ENCODE measurements around the gene CCDC97. TPM values are rescaled to one million over a fixed set of nuclear protein-coding genes. Genes with fewer than 3 reads are reported as not detected.
A peak's percentile ranks its signal among the peaks of the same experiment; 100 is the strongest.

CCDC97 gene
- polyA plus RNA-seq, 3 donors = 10.3 to 17.0 (median 15.3) TPM

GRCh38 chr19:41296433-41296871, 13.5 kb upstream of the CCDC97 start:
- WGBS, 3 donors = 75 to 83% (median 82%) methylated on average over 2 of the region's 2 CpGs

GRCh38 chr19:41297628-41298347, 12.2 kb upstream of the CCDC97 start:
- peak overlapping the region; percentile 84 for H3K27ac ChIP-seq (ENCODE audit: low read depth, low read length)
- WGBS, 3 donors = 64 to 70% (median 67%) methylated on average over 7 of the region's 7 CpGs

More at GRCh38 chr19:41296433-41296871, 13.5 kb upstream of the CCDC97 start:
- H3K27ac ChIP-seq (ENCODE audit: low read depth, low read length) = no peak overlapping the region

- peak overlapping the region; percentile 40 for H3K27ac ChIP-seq (ENCODE audit: low read depth, low read length)
- 25 to 52% (median 30%) methylated on average over 4 of the region's 4 CpGs for WGBS, 3 donors
These were observed 11.5 kb upstream of the CCDC97 start for GRCh38 chr19:41298348-41298964.

- 38 to 77% (median 42%) methylated on average over 10 of the region's 10 CpGs for WGBS, 3 donors
- H3K27ac ChIP-seq (ENCODE audit: low read depth, low read length) = no peak overlapping the region
These were observed 10.8 kb upstream of the CCDC97 start for GRCh38 chr19:41299046-41299754.

- 31 to 49% (median 39%) methylated on average over 4 of the region's 4 CpGs for WGBS, 3 donors
- no peak overlapping the region for H3K27ac ChIP-seq (ENCODE audit: low read depth, low read length)
These were observed 10.2 kb upstream of the CCDC97 start for GRCh38 chr19:41299755-41300089.

- no peak overlapping the region for H3K27ac ChIP-seq (ENCODE audit: low read depth, low read length)
- WGBS, 3 donors = 56 to 89% (median 68%) methylated on average over 6 of the region's 6 CpGs
These were observed 9.4 kb upstream of the CCDC97 start for GRCh38 chr19:41300555-41300954.

- H3K27ac ChIP-seq (ENCODE audit: low read depth, low read length) = no peak overlapping the region
- 56 to 77% (median 57%) methylated on average over 19 to 21 of the region's 21 CpGs for WGBS, 3 donors
These were observed 7.2 kb upstream of the CCDC97 start for GRCh38 chr19:41302624-41303351.

GRCh38 chr19:41303954-41304353, 6.0 kb upstream of the CCDC97 start:
- WGBS, 3 donors = 90 to 95% (median 91%) methylated on average over 14 of the region's 14 CpGs
- no peak overlapping the region for H3K27ac ChIP-seq (ENCODE audit: low read depth, low read length)

GRCh38 chr19:41304706-41305483, 5.1 kb upstream of the CCDC97 start:
- 64 to 73% (median 66%) methylated on average over 4 of the region's 4 CpGs for WGBS, 3 donors

GRCh38 chr19:41305927-41306793, 3.8 kb upstream of the CCDC97 start:
- no peak overlapping the region for H3K27ac ChIP-seq (ENCODE audit: low read depth, low read length)
- WGBS, 3 donors = 68 to 71% (median 70%) methylated on average over 12 to 13 of the region's 13 CpGs

More at GRCh38 chr19:41304706-41305483, 5.1 kb upstream of the CCDC97 start:
- H3K27ac ChIP-seq (ENCODE audit: low read depth, low read length) = no peak overlapping the region

GRCh38 chr19:41307090-41307875, 2.7 kb upstream of the CCDC97 start:
- WGBS, 3 donors = 41 to 69% (median 42%) methylated on average over 8 of the region's 8 CpGs
- no peak overlapping the region for H3K27ac ChIP-seq (ENCODE audit: low read depth, low read length)

- no peak overlapping the region for H3K27ac ChIP-seq (ENCODE audit: low read depth, low read length)
- WGBS, 3 donors = 22 to 47% (median 39%) methylated on average over 4 of the region's 4 CpGs
These were observed 2.0 kb upstream of the CCDC97 start for GRCh38 chr19:41307954-41308449.

- 16 to 20% (median 20%) methylated on average over 8 of the region's 8 CpGs for WGBS, 3 donors
- H3K27ac ChIP-seq (ENCODE audit: low read depth, low read length) = no peak overlapping the region
These were observed 1.4 kb upstream of the CCDC97 start for GRCh38 chr19:41308450-41309179.

GRCh38 chr19:41309180-41310032, 566 bp upstream of the CCDC97 start:
- H3K27ac ChIP-seq (ENCODE audit: low read depth, low read length) = peak overlapping the region; percentile 77
- 5 to 8% (median 7%) methylated on average over 26 of the region's 26 CpGs for WGBS, 3 donors

GRCh38 chr19:41311072-41311471, 1.1 kb downstream of the CCDC97 start:
- H3K27ac ChIP-seq (ENCODE audit: low read depth, low read length) = no peak overlapping the region
- WGBS, 3 donors = 43 to 65% (median 65%) methylated on average over 5 of the region's 5 CpGs
